Transverse colon (tissue), 4 donors: ENCODE data around the gene BRSK2.

Experiments
- CTCF ChIP-seq, 5 experiments: fragments of 200-600 bp in 3 of 5; fragments of 450-650 bp in 2 of 5; sonication (generic) in 3 of 5; IDR thresholded peaks; 1 replicate in 2 of 5; 2 replicates in 3 of 5; pipeline ENCODE4 v1.5.1; 2016 to 2017; ENCODE audit warnings: antibody characterized with exemption in 5 of 5, inconsistent platforms in 3 of 5, mild to moderate bottlenecking in 2 of 5, moderate library complexity in 1 of 5
- POLR2A ChIP-seq: fragments of 450-650 bp; IDR thresholded peaks from one replicate; pipeline ENCODE4 v1.6.1; 2016; ENCODE audit warnings: antibody characterized with exemption, mild to moderate bottlenecking, moderate library complexity
- POLR2AphosphoS5 ChIP-seq, 3 donors: sonication (generic); formaldehyde crosslinking; IDR thresholded peaks; one replicate each; pipeline ENCODE4 v1.6.1; 2016; ENCODE audit warnings: antibody characterized with exemption in 3 of 3

GRCh38 chr11:1440066-1440465 lies 50.3 kb downstream of the BRSK2 start:
- TF ChIP-seq CTCF (IDR thresholded peaks at IDR 0.05) (no peak), POLR2A (no peak), POLR2AphosphoS5 (IDR thresholded peaks at IDR 0.05) (no peak)
